ENCODE data around the gene MEGF6.

The MEGF6 gene

GRCh38 chr1:3444298-3444697, 167.0 kb downstream of the MEGF6 start:
- DNase-seq (ENCODE audit: low read depth in 1 of 2, low spot score in 1 of 2) = no peak

GRCh38 chr1:3443807-3444206, 167.5 kb downstream of the MEGF6 start:
- DNase-seq (ENCODE audit: low read depth in 1 of 2, low spot score in 1 of 2) = no peak

GRCh38 chr1:3442901-3443300, 168.4 kb downstream of the MEGF6 start:
- DNase-seq (ENCODE audit: low read depth in 1 of 2, low spot score in 1 of 2) = no peak

GRCh38 chr1:3442331-3442730, 169.0 kb downstream of the MEGF6 start:
- no peak for DNase-seq (ENCODE audit: low read depth in 1 of 2, low spot score in 1 of 2)

- DNase-seq (ENCODE audit: low read depth in 1 of 2, low spot score in 1 of 2) = no peak
Measured at GRCh38 chr1:3441880-3442279, 169.4 kb downstream of the MEGF6 start.

GRCh38 chr1:3441410-3441847, 169.9 kb downstream of the MEGF6 start:
- DNase-seq (ENCODE audit: low read depth in 1 of 2, low spot score in 1 of 2) = no peak

GRCh38 chr1:3440711-3441409, 170.4 kb downstream of the MEGF6 start:
- DNase-seq (ENCODE audit: low read depth in 1 of 2, low spot score in 1 of 2) = no peak

- no peak for DNase-seq (ENCODE audit: low read depth in 1 of 2, low spot score in 1 of 2)
Measured at GRCh38 chr1:3440300-3440681, 171.0 kb downstream of the MEGF6 start.

All from activated CD4-positive, alpha-beta T cell treated with anti-CD3 and anti-CD28 coated beads, Interleukin-2, amount 50 U/mL, for 24 hours (primary cell).